Measurements from ENCODE around the gene CBLL1. TPM values are rescaled to one million over a fixed set of nuclear protein-coding genes. Genes with fewer than 3 reads are reported as not detected.

CBLL1 gene
- total and polyA plus RNA-seq, 7 experiments from 2014 or later = 41.5 to 73.5 (median 52.7) TPM

DNA sequence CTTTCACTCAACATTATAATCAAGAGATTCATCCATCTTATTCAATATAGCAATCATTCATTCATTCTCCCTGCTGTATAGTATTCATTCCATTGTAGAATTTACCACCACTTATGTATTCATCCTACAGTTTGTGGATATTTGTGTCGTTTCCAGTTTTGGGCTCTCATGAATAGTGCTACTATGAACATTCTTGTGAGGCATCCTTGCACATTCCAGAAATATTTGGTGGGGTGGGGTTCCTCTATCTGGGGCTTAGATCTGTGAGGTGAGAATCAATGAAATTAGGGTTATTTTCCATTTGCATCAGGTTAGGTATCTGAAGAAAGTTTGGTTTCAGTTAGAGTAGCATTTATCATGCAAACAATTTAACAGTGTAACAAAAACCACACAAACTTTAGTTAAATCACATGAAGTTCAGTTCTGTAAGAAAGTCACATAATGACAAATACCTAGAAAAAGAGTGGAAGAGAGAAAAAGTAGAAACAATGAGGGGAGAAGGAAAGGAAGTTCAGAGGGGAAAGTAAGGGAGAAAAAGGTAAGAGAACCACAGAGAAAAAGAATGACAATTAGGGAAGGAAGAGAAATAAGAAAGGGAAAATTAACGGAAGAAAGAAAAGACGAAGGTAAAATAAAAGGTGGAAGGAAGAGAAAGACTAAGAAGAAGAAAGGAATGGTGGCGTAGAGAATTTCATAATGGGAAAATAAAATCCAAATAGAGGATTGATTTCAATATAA, 25.3 kb upstream of the CBLL1 start:
- H3K36me3 Mint-ChIP-seq = no peaks in the 10 kb centered on the region
- Histone ChIP-seq H3K9me3 (ENCODE audit: control insufficient read depth in 2 of 3, low read length in 3 of 3) (no peaks in the 10 kb centered on the region), H3K4me1 (ENCODE audit: control insufficient read depth in 2 of 2, insufficient read depth in 2 of 2, low read length in 2 of 2) (no peaks in the 10 kb centered on the region), H3K27ac (ENCODE audit: low read depth, low read length) (no peak overlapping the region), H3K27me3 (ENCODE audit: control insufficient read depth in 2 of 2, insufficient read depth in 2 of 2, low read length in 2 of 2) (no peaks in the 10 kb centered on the region), H3K4me3 (ENCODE audit: low read length) (no peak overlapping the region), H3K36me3 (ENCODE audit: control insufficient read depth in 2 of 3, insufficient read depth in 3 of 3, low read length in 3 of 3) (no peaks in the 10 kb centered on the region)
- no peak overlapping the region for H3K27ac Mint-ChIP-seq
- no peaks in the 10 kb centered on the region for H3K4me1 Mint-ChIP-seq
- peaks cover 0 to 5% (median 0%) of the 10 kb centered on the region in 5 donors for H3K27me3 Mint-ChIP-seq
- H3K9me3 Mint-ChIP-seq = no peaks in the 10 kb centered on the region
- intact Hi-C loops (cut with micrococcal nuclease) = no loop called here
- ChIA-PET POLR2A (no interaction called here), CTCF (interaction anchor here (1.7 kb wide), 1 partner anchor 571 kb away, joined by 6 read pairs; no protein-coding TSS in a partner anchor)
- no peak for DNase-seq
- no peak overlapping the region for H3K4me3 Mint-ChIP-seq
- no peak for ATAC-seq

DNA sequence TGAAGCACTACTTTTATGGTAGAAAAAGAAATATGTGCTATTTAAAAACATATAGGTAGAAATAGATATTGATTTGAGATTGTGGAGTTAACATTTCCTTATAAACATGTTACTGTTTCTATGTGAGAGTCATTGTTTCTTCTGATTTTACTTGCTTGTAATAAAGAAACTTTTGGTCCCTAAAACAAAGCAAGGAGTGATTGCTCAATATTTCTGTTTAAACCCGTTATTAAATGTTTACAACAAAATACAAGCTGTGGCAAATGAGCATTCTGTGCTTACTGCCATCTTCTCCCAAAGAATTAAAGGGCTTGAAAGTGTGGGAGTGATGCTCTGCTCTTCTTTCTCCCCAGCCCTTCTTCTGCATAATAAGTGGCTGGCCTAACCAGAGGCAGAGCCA, 22.7 kb upstream of the CBLL1 start:
- Histone ChIP-seq H3K4me1 (ENCODE audit: control insufficient read depth in 2 of 2, insufficient read depth in 2 of 2, low read length in 2 of 2) (no peaks in the 10 kb centered on the region), H3K4me3 (ENCODE audit: low read length) (no peak overlapping the region), H3K9me3 (ENCODE audit: control insufficient read depth in 2 of 3, low read length in 3 of 3) (no peaks in the 10 kb centered on the region), H3K27ac (ENCODE audit: low read depth, low read length) (no peak overlapping the region), H3K36me3 (ENCODE audit: control insufficient read depth in 2 of 3, insufficient read depth in 3 of 3, low read length in 3 of 3) (no peaks in the 10 kb centered on the region), H3K27me3 (ENCODE audit: control insufficient read depth in 2 of 2, insufficient read depth in 2 of 2, low read length in 2 of 2) (no peaks in the 10 kb centered on the region)
- Mint-ChIP-seq H3K27ac (no peak overlapping the region), H3K4me1 (no peaks in the 10 kb centered on the region), H3K27me3 (peaks cover 0 to 7% (median 0%) of the 10 kb centered on the region in 5 donors), H3K36me3 (no peaks in the 10 kb centered on the region), H3K9me3 (no peaks in the 10 kb centered on the region), H3K4me3 (no peak overlapping the region)
- DNase-seq (no peak), ATAC-seq (no peak)
- CTCF ChIA-PET = no interaction called here
- intact Hi-C loops (cut with micrococcal nuclease) = loop anchor here in 1 of 2 donors (10.0 kb wide), 1 partner anchor 926 kb away; no protein-coding TSS in a partner anchor
- POLR2A ChIA-PET = no interaction called here

DNA sequence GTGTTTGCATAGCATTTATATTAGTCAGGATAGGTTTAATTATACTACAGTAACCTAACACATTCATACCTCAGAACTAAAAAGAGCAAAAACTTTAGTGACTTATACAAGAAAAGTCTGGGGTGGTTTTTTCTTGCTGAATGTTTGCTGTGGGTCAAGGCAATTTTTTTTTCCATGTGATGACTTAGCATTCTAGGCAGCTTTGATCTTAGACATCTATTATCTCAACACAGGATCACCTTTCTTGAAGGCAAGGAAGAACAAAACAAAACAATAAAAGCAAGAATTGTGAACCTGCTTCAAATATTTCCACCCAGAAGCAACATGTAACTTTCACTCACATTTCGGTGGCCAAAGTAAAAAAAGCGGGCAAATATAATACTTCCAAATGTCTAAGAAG, 20.7 kb upstream of the CBLL1 start:
- Histone ChIP-seq H3K4me1 (ENCODE audit: control insufficient read depth in 2 of 2, insufficient read depth in 2 of 2, low read length in 2 of 2) (no peaks in the 10 kb centered on the region), H3K27me3 (ENCODE audit: control insufficient read depth in 2 of 2, insufficient read depth in 2 of 2, low read length in 2 of 2) (peaks cover 0 to 1% of the 10 kb centered on the region in 2 donors), H3K36me3 (ENCODE audit: control insufficient read depth in 2 of 3, insufficient read depth in 3 of 3, low read length in 3 of 3) (no peaks in the 10 kb centered on the region), H3K27ac (ENCODE audit: low read depth, low read length) (no peak overlapping the region), H3K4me3 (ENCODE audit: low read length) (no peak overlapping the region), H3K9me3 (ENCODE audit: control insufficient read depth in 2 of 3, low read length in 3 of 3) (no peaks in the 10 kb centered on the region)
- Mint-ChIP-seq H3K9me3 (no peaks in the 10 kb centered on the region), H3K4me3 (no peak overlapping the region), H3K4me1 (no peaks in the 10 kb centered on the region), H3K27ac (no peak overlapping the region), H3K36me3 (no peaks in the 10 kb centered on the region), H3K27me3 (peaks cover 5 to 25% (median 8%) of the 10 kb centered on the region in 5 donors)
- ATAC-seq (no peak), DNase-seq (no peak)
- intact Hi-C loops (cut with micrococcal nuclease) = loop anchor here in 1 of 2 donors (10.0 kb wide), 1 partner anchor 928 kb away; no protein-coding TSS in a partner anchor
- ChIA-PET POLR2A (interaction anchor here (0.8 kb wide), 1 partner anchor 267 kb away, joined by 3 read pairs; no protein-coding TSS in a partner anchor), CTCF (interaction anchor here (0.6 to 2.1 kb wide), 6 partner anchors 156 to 936 kb away, joined by 3 to 9 read pairs (median 4); no protein-coding TSS in a partner anchor)

DNA sequence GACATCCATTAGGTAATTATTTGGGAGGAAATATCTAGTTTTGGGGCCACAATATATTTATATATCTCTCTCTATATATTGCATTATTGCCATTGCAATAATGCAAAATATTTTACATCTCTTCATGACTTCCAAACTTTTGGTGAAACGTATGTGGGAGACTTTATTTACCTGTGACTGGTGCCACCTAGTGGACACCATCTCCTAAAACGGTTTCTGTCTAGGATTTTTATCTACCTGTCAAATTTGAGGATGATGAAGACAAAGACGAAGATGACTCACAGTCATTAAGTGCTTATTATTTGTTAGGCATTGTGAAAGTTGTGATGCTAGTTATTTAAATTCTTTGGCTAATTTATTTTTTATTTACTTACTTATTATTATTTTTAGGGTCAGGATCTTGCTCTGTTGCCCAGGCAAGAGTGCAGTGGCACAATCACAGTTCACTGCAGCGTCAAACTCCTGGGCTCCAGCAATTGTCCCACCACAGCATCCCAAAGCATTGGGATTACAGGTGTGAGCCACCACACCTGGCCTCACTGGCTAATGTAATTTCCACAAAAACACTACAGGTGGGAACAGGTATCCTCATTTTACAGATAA, 18.7 kb upstream of the CBLL1 start:
- CTCF ChIA-PET = interaction anchor here (0.7 to 4.8 kb wide), 6 partner anchors 40 to 576 kb away, joined by 3 to 30 read pairs (median 4); no protein-coding TSS in a partner anchor
- POLR2A ChIA-PET = no interaction called here
- no peaks in the 10 kb centered on the region for H3K36me3 Mint-ChIP-seq
- intact Hi-C loops (cut with micrococcal nuclease) = loop anchor here (1.0 to 10.0 kb wide), 11 partner anchors 18 to 932 kb away; partner anchors contain the start of gene SLC26A4 (in 1 of the 2)
- DNase-seq (peak in 7 of 9 donors; percentile 23 to 56 (median 46)), ATAC-seq (no peak)
- Histone ChIP-seq H3K4me3 (ENCODE audit: low read length) (no peak overlapping the region), H3K27me3 (ENCODE audit: control insufficient read depth in 2 of 2, insufficient read depth in 2 of 2, low read length in 2 of 2) (peaks cover 0 to 3% of the 10 kb centered on the region in 2 donors), H3K36me3 (ENCODE audit: control insufficient read depth in 2 of 3, insufficient read depth in 3 of 3, low read length in 3 of 3) (no peaks in the 10 kb centered on the region), H3K27ac (ENCODE audit: low read depth, low read length) (no peak overlapping the region), H3K9me3 (ENCODE audit: control insufficient read depth in 2 of 3, low read length in 3 of 3) (no peaks in the 10 kb centered on the region), H3K4me1 (ENCODE audit: control insufficient read depth in 2 of 2, insufficient read depth in 2 of 2, low read length in 2 of 2) (no peaks in the 10 kb centered on the region)
- no peak overlapping the region for H3K4me3 Mint-ChIP-seq
- H3K27ac Mint-ChIP-seq = no peak overlapping the region
- no peaks in the 10 kb centered on the region for H3K4me1 Mint-ChIP-seq
- no peaks in the 10 kb centered on the region for H3K9me3 Mint-ChIP-seq
- H3K27me3 Mint-ChIP-seq = peaks cover 9 to 29% (median 17%) of the 10 kb centered on the region in 5 donors

DNA sequence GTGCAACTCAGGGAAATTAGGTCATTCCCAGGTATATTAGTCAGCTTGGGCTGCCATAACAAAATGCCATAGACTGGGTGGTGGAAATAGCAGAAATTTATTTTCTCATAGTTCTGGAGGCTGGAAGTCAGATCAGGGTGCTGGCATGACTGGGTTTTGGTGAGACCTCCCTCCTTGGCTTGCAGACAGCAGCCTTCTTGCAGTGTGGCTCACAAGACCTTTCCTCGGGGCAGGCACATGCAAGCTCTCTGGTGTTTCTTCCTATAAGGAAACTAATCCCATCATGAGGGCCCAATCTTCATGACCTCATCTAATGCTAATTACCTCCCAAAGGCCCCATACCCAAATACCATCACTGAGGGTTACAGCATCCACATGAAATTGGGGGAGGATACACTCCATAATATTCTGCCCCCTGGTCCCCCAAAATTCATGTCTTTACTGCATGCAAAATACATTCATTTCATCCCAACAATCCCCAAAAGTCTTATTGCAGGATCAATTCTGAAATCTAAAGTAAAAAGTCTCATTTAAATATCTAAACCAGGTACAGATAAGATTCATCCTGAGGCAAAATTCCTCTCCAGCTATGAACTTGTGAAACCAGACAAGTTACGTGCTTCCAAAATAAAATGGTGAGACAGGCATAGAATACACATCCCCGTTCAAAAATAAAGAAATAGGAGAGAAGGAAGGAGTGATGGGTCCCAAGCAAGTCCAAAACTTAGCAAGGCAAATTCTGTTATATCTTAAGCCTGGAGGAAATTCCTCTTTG, 17.4 kb upstream of the CBLL1 start:
- intact Hi-C loops (cut with micrococcal nuclease) = loop anchor here in 1 of 2 donors (1.0 to 10.0 kb wide), 2 partner anchors 153 to 932 kb away; no protein-coding TSS in a partner anchor

DNA sequence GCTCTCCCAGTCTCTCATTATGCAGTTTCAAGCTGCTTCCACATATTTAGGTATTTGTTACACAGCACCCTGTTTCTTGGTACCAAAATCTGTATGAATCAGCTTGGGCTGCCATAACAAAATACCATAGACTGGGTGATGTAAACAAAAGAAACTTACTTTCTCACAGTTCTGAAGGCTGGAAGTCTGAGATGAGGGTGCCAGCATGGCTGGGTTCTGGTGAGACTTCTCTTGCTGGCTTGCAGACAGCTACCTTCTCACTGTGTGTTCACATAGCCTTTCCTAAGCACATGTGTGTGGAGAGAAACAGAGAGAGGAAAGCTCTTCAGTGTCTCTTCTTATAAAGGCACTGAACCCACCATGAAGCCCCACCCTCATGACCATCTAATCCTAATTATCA, 15.7 kb upstream of the CBLL1 start:
- peaks cover 0 to 3% of the 10 kb centered on the region in 2 donors for H3K27me3 ChIP-seq (ENCODE audit: control insufficient read depth in 2 of 2, insufficient read depth in 2 of 2, low read length in 2 of 2)
- peaks cover 0 to 3% (median 0%) of the 10 kb centered on the region in 5 donors for H3K36me3 Mint-ChIP-seq
- H3K27ac ChIP-seq (ENCODE audit: low read depth, low read length) = no peak overlapping the region
- ATAC-seq (no peak), DNase-seq (no peak)
- peaks cover 0 to 5% (median 0%) of the 10 kb centered on the region in 11 donors for H3K9me3 Mint-ChIP-seq
- no peaks in the 10 kb centered on the region for H3K4me1 Mint-ChIP-seq
- H3K9me3 ChIP-seq (ENCODE audit: control insufficient read depth in 2 of 3, low read length in 3 of 3) = no peaks in the 10 kb centered on the region
- no peak overlapping the region for H3K4me3 Mint-ChIP-seq
- no peak overlapping the region for H3K27ac Mint-ChIP-seq
- no peaks in the 10 kb centered on the region for H3K36me3 ChIP-seq (ENCODE audit: control insufficient read depth in 2 of 3, insufficient read depth in 3 of 3, low read length in 3 of 3)
- H3K27me3 Mint-ChIP-seq = peaks cover 9 to 29% (median 17%) of the 10 kb centered on the region in 5 donors
- POLR2A ChIA-PET = no interaction called here
- CTCF ChIA-PET = interaction anchor here (0.8 to 4.8 kb wide), 8 partner anchors 15 to 935 kb away, joined by 3 to 30 read pairs (median 4); partner anchors contain the start of gene CBLL1
- H3K4me1 ChIP-seq (ENCODE audit: control insufficient read depth in 2 of 2, insufficient read depth in 2 of 2, low read length in 2 of 2) = no peaks in the 10 kb centered on the region
- H3K4me3 ChIP-seq (ENCODE audit: low read length) = no peak overlapping the region
- intact Hi-C loops (cut with micrococcal nuclease) = loop anchor here in 1 of 2 donors (10.0 kb wide), 1 partner anchor 933 kb away; no protein-coding TSS in a partner anchor

More for the DNA sequence above, 17.4 kb upstream of the CBLL1 start:
- no peak for DNase-seq
- no peak for ATAC-seq
- POLR2A ChIA-PET = interaction anchor here (0.6 kb wide), 1 partner anchor 148 kb away, joined by 3 read pairs; no protein-coding TSS in a partner anchor
- no peaks in the 10 kb centered on the region for H3K4me1 Mint-ChIP-seq
- no peak overlapping the region for H3K27ac Mint-ChIP-seq
- Histone ChIP-seq H3K27me3 (ENCODE audit: control insufficient read depth in 2 of 2, insufficient read depth in 2 of 2, low read length in 2 of 2) (peaks cover 0 to 3% of the 10 kb centered on the region in 2 donors), H3K4me1 (ENCODE audit: control insufficient read depth in 2 of 2, insufficient read depth in 2 of 2, low read length in 2 of 2) (no peaks in the 10 kb centered on the region), H3K27ac (ENCODE audit: low read depth, low read length) (no peak overlapping the region), H3K4me3 (ENCODE audit: low read length) (no peak overlapping the region), H3K9me3 (ENCODE audit: control insufficient read depth in 2 of 3, low read length in 3 of 3) (no peaks in the 10 kb centered on the region), H3K36me3 (ENCODE audit: control insufficient read depth in 2 of 3, insufficient read depth in 3 of 3, low read length in 3 of 3) (no peaks in the 10 kb centered on the region)
- no peaks in the 10 kb centered on the region for H3K36me3 Mint-ChIP-seq
- peaks cover 9 to 29% (median 17%) of the 10 kb centered on the region in 5 donors for H3K27me3 Mint-ChIP-seq
- CTCF ChIA-PET = interaction anchor here (0.8 to 4.8 kb wide), 7 partner anchors 14 to 418 kb away, joined by 3 to 30 read pairs (median 3); no protein-coding TSS in a partner anchor
- no peak overlapping the region for H3K4me3 Mint-ChIP-seq
- no peaks in the 10 kb centered on the region for H3K9me3 Mint-ChIP-seq
